Neural cell (in vitro differentiated cells): ENCODE results near the gene HUS1. TPM values are rescaled to one million over a fixed set of nuclear protein-coding genes. Genes with fewer than 3 reads are reported as not detected.

Experiments used
- H2AFZ ChIP-seq: fragments of 200-600, 300-800 bp; sonication (generic), shearing (Covaris generic); 2 replicates; pipeline ENCODE4 v1.6.0; 2014; ENCODE audit warnings: low read depth, mild to moderate bottlenecking, antibody characterized with exemption, low read length, moderate library complexity
- H3F3A ChIP-seq: fragments of 200-600 bp; shearing (Covaris generic); 2 replicates; pipeline ENCODE4 v1.6.1; 2016; ENCODE audit warnings: mild to moderate bottlenecking, moderate library complexity, mixed read lengths, antibody characterized with exemption, low read length; ENCODE audit not compliant: insufficient read depth, poor library complexity, severe bottlenecking
- H3K27ac ChIP-seq: fragments of 200-600, 300-800 bp; sonication (generic), shearing (Covaris generic); 2 replicates; pipeline ENCODE4 v1.5.1; 2014; ENCODE audit warnings: mild to moderate bottlenecking, low read length, moderate library complexity
- H3K27me3 ChIP-seq: fragments of 300-800, 200-600 bp; sonication (generic), shearing (Covaris generic); 2 replicates; pipeline ENCODE4 v1.6.0; 2014; ENCODE audit warnings: mild to moderate bottlenecking, low read depth, low read length, moderate library complexity; ENCODE audit not compliant: insufficient read depth
- H3K36me3 ChIP-seq: fragments of 300-800, 200-600 bp; sonication (generic), shearing (Covaris generic); 2 replicates; pipeline ENCODE4 v1.5.1; 2014; ENCODE audit warnings: mild to moderate bottlenecking, antibody characterized with exemption, low read length, moderate library complexity; ENCODE audit not compliant: insufficient read depth
- H3K4me2 ChIP-seq: fragments of 300-800, 200-600 bp; sonication (generic), shearing (Covaris generic); 2 replicates; pipeline ENCODE4 v1.6.0; 2014; ENCODE audit warnings: mild to moderate bottlenecking, low read length
- H3K4me3 ChIP-seq: fragments of 300-800, 200-600 bp; sonication (generic), shearing (Covaris generic); 2 replicates; pipeline ENCODE4 v1.5.1; 2014; ENCODE audit warnings: mild to moderate bottlenecking, low read length, moderate library complexity
- H3K79me2 ChIP-seq: fragments of 200-600 bp; shearing (Covaris generic); replicated peaks from 2 replicates; pipeline ENCODE4 v1.6.0; 2014; ENCODE audit warnings: mild to moderate bottlenecking, low read length, moderate library complexity; ENCODE audit not compliant: insufficient read depth
- H3K9ac ChIP-seq: fragments of 300-800, 200-600 bp; sonication (generic), shearing (Covaris generic); 2 replicates; pipeline ENCODE4 v1.6.1; 2016; ENCODE audit warnings: mild to moderate bottlenecking, low read length, mixed read lengths
- H3K9me2 ChIP-seq: fragments of 200-600 bp; shearing (Covaris generic); 2 replicates; pipeline ENCODE4 v1.6.1; 2016; ENCODE audit warnings: mild to moderate bottlenecking, low read length, mixed read lengths; ENCODE audit not compliant: insufficient read depth
- H3K9me3 ChIP-seq: fragments of 200-600, 300-800 bp; sonication (generic), shearing (Covaris generic); 2 replicates; pipeline ENCODE4 v1.6.1; 2016; ENCODE audit warnings: mild to moderate bottlenecking, mixed run types, low read length, moderate library complexity, mixed read lengths
- H4K20me1 ChIP-seq: fragments of 200-600 bp; shearing (Covaris generic); 2 replicates; pipeline ENCODE4 v1.6.1; 2016; ENCODE audit warnings: mild to moderate bottlenecking, mixed run types; ENCODE audit not compliant: insufficient read depth
- CTCF ChIP-seq: fragments of 450-650 bp; IDR thresholded peaks from 2 replicates; pipeline ENCODE4 v1.5.1; 2014; ENCODE audit warnings: antibody characterized with exemption, mild to moderate bottlenecking, moderate library complexity; ENCODE audit not compliant: poor library complexity, severe bottlenecking
- EP300 ChIP-seq: fragments of 450-650 bp; conservative IDR thresholded peaks from 2 replicates; pipeline ENCODE4 v1.6.1; 2014; ENCODE audit warnings: antibody characterized with exemption, mild to moderate bottlenecking, moderate library complexity; ENCODE audit not compliant: poor library complexity, severe bottlenecking
- EZH2 ChIP-seq: fragments of 200-600, 300-800 bp; shearing (Covaris generic), sonication (generic); IDR thresholded peaks from 2 replicates; pipeline ENCODE4 v1.6.1; 2014; ENCODE audit warnings: antibody characterized with exemption, low read length, borderline replicate concordance, mild to moderate bottlenecking; ENCODE audit not compliant: insufficient read depth, poor library complexity, severe bottlenecking
- MXI1 ChIP-seq: fragments of 450-650 bp; conservative IDR thresholded peaks from 2 replicates; pipeline ENCODE4 v1.6.1; 2014; ENCODE audit warnings: antibody characterized with exemption, mild to moderate bottlenecking; ENCODE audit not compliant: poor library complexity, severe bottlenecking
- POLR2AphosphoS5 ChIP-seq: IDR thresholded peaks from 2 replicates; pipeline ENCODE4 v1.6.1; 2012
- RAD21 ChIP-seq: fragments of 450-650 bp; conservative IDR thresholded peaks from 2 replicates; pipeline ENCODE4 v1.6.1; 2014; ENCODE audit warnings: antibody characterized with exemption, mild to moderate bottlenecking, moderate library complexity
- SMC3 ChIP-seq: fragments of 450-650 bp; conservative IDR thresholded peaks from 2 replicates; pipeline ENCODE4 v1.6.1; 2014; ENCODE audit warnings: antibody characterized with exemption, mild to moderate bottlenecking, moderate library complexity; ENCODE audit not compliant: poor library complexity
- TAF1 ChIP-seq: IDR thresholded peaks from 2 replicates; pipeline ENCODE4 v1.6.1; 2012; ENCODE audit warnings: low read depth
- polyA plus RNA-seq: library from polyadenylated mRNA; depleted of rRNA; stranded (reverse); fragments of >200 nt; gene quantifications from 2 replicates; pipeline ENCODE4 v1.2.3, GENCODE V29; 2014
- TF ChIP-seq, protein P1 (sequence below): IDR thresholded peaks from 2 replicates; pipeline ENCODE4 v1.6.1; 2012; ENCODE audit warnings: borderline replicate concordance

The HUS1 gene
- polyA plus RNA-seq, 1 donor from 2014 or later = 17.4 TPM

DNA sequence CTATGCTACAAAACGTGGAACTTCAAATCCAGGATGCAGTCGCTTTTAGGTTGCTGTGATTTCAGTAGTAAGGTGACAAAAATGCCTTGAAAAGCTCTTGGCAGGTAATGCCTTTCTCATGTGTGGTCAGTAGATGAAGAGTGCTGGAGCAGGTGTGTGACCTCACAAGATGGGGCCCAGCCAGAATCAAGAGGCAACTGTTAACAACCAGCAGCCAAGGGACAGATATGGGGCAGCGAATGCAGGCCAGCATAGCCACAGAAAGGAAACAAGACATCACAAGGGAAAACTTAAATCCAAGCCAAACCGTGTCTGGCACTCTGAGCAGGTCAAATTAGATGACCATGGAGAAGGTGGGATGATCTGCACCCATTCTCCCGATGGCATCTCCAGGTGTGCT lies 12.3 kb downstream of the HUS1 start (continued):
- TF ChIP-seq CTCF (no peak), TAF1 (no peak)

GRCh38 chr7:47965456-47965855 lies 14.0 kb downstream of the HUS1 start:
- Histone ChIP-seq H3K9ac (no peak overlapping the region), H3K79me2 (no peaks in the 10 kb centered on the region), H3K27me3 (no peaks in the 10 kb centered on the region), H2AFZ (no peak overlapping the region), H3K9me2 (no peaks in the 10 kb centered on the region), H3K27ac (no peak overlapping the region), H3K4me2 (no peak overlapping the region), H3K9me3 (no peaks in the 10 kb centered on the region), H3K4me3 (no peak overlapping the region), H3F3A (no peaks in the 10 kb centered on the region), H4K20me1 (no peaks in the 10 kb centered on the region), H3K36me3 (peaks cover 11% of the 10 kb centered on the region)
- TF ChIP-seq RAD21 = no peak
- TF ChIP-seq MXI1 = no peak
- TF ChIP-seq, protein P1, sequence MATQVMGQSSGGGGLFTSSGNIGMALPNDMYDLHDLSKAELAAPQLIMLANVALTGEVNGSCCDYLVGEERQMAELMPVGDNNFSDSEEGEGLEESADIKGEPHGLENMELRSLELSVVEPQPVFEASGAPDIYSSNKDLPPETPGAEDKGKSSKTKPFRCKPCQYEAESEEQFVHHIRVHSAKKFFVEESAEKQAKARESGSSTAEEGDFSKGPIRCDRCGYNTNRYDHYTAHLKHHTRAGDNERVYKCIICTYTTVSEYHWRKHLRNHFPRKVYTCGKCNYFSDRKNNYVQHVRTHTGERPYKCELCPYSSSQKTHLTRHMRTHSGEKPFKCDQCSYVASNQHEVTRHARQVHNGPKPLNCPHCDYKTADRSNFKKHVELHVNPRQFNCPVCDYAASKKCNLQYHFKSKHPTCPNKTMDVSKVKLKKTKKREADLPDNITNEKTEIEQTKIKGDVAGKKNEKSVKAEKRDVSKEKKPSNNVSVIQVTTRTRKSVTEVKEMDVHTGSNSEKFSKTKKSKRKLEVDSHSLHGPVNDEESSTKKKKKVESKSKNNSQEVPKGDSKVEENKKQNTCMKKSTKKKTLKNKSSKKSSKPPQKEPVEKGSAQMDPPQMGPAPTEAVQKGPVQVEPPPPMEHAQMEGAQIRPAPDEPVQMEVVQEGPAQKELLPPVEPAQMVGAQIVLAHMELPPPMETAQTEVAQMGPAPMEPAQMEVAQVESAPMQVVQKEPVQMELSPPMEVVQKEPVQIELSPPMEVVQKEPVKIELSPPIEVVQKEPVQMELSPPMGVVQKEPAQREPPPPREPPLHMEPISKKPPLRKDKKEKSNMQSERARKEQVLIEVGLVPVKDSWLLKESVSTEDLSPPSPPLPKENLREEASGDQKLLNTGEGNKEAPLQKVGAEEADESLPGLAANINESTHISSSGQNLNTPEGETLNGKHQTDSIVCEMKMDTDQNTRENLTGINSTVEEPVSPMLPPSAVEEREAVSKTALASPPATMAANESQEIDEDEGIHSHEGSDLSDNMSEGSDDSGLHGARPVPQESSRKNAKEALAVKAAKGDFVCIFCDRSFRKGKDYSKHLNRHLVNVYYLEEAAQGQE = no peak
- TF ChIP-seq POLR2AphosphoS5 = no peak
- no peak for TF ChIP-seq EZH2
- TF ChIP-seq EP300 = no peak
- no peak for TF ChIP-seq CTCF

DNA sequence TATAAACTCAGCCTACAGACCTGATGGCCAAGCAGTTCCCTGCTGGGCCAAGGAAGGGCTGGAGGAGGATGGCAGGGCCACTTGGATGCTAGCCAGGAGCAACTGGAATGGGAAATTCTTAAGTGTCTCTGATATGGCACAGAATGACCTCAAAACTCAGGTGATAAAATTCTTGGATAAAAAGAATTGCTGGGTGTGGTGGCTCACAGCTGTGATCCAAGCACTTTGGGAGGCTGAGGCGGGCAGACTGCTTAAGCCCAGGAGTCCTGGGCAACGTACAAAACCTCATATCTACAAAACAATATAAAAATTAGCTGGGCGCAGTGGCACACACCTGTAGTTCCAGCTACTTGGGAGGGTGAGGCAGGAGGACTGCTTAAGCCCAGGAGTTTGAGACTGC lies 17.2 kb downstream of the HUS1 start:
- no peaks in the 10 kb centered on the region for H3F3A ChIP-seq
- no peak overlapping the region for H3K4me2 ChIP-seq
- no peaks in the 10 kb centered on the region for H3K27me3 ChIP-seq
- TF ChIP-seq MXI1 (no peak), EZH2 (no peak), SMC3 (no peak), CTCF (no peak), RAD21 (no peak)
- TF ChIP-seq, protein P1 = no peak
- peaks cover 16% of the 10 kb centered on the region for H3K36me3 ChIP-seq
- no peak overlapping the region for H3K9ac ChIP-seq
- H3K9me3 ChIP-seq = peaks cover 5% of the 10 kb centered on the region
- H3K9me2 ChIP-seq = no peaks in the 10 kb centered on the region
- H4K20me1 ChIP-seq = no peaks in the 10 kb centered on the region
- no peak overlapping the region for H2AFZ ChIP-seq
- no peaks in the 10 kb centered on the region for H3K79me2 ChIP-seq
- no peak overlapping the region for H3K27ac ChIP-seq
- no peak overlapping the region for H3K4me3 ChIP-seq
